NCI-H1092 (cell line): ENCODE measurements around the gene SLC30A10.
"Not testable (repeated sequence)": the region's sequence is repeated elsewhere in the genome, so short reads cannot be mapped to it uniquely, and the experiment has no call there.

Experiments used
- DNase-seq: peaks from one replicate; lab custom pipeline; 2025; lab: John Stamatoyannopoulos, UW

SLC30A10 gene

DNA sequence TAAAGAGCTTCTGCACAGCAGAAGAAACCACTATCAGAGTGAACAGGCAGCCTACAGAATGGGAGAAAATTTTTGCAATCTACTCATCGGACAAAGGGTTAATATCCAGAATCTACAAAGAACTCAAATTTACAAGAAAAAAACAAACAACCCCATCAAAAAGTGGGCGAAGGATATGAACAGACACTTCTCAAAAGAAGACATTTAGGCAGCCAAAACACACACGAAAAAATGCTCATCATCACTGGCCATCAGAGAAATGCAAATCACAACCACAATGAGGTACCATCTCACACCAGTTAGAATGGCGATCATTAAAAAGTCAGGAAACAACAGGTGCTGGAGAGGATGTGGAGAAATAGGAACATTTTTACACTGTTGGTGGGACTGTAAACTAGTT lies 36.5 kb downstream of the SLC30A10 start:
- not testable (repeated sequence) for DNase-seq

DNA sequence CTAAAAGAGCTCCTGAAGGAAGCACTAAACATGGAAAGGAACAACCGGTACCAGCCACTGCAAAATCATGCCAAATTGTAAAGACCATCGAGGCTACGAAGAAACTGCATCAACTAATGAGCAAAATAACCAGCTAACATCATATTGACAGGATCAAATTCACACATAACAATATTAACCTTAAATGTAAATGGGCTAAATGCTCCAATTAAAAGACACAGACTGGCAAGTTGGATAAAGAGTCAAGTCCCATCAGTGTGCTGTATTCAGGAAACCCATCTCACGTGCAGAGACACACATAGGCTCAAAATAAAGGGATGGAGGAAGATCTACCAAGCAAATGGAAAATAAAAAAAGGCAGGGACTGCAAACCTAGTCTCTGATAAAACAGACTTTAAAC lies 39.7 kb downstream of the SLC30A10 start:
- not testable (repeated sequence) for DNase-seq

DNA sequence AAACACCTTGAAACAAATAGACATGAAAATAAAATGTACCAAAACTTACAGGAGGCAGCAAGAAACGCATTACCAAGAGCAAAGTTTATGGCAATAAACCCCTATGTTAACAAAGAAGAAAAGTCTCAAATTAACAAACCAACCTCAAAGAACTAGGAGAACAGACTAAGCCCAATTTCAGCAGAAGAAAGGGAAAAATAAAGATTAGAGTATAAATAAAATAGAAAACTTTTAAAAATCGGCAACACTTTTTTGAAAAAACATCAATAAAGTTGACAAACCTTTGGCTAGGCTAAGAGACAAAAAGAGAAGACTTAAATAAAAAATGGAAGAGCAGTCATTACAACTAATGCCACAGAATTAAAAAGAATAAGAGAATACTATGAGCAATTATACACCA lies 42.7 kb downstream of the SLC30A10 start:
- DNase-seq: no peak

DNA sequence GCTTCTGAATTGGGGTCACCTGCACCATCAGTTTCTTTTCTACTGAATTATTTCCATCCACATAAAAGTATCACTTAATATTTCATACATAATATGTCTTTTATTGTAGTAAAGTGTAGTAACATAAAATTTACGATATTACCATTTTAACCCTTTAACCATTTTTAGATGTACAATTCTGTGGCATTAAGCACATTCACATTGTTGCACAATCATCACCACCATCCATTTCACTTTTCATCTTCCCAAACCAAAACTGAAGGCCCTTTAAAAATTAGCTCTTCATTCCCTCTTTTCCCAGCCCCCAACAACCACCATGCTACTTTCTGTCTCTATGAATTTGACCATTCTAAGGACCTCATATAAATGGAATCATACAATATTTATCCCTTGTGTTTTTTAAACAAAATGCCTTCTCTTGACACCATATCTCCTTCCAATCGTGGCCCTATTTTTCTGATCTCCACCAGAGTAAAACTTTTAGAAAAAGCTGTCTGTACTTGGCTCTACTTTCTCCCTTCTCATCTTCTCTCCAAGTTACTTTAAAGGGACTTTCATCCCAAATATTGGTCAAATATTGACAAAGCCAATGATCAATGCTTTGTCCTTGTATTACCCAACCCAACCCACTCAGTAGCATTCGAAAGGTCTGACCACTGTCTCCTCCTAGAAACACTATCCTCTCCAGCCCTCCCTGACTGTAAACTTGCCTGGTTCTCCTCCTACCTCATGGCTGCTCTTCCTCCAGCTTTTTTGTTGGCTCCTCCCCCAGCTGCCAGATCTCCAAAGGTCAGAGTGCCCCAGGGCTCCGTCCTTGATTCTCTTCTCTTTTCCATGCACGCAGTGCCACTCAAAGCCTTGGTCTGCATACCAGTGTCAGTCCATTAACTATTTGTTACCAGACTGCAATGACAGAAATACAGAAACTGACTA lies 44.7 kb downstream of the SLC30A10 start:
- no peak for DNase-seq

DNA sequence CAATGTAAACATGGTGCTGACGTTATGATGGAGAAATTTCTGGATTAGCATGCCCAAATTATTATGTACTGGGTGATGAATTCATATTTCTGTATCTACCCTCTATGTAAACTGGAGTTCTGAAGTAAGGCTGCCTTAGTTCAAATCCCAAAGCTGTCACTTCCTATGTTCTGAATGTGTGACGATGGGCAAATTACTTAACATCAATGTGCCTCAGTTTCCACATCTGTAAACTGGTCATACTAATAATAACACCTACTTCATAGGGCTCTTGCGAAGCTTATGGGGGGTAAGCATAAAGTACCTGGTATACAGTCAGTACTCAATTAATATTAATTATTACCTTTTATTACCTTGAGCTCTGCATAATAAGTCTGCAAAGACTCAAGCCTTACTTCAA lies 45.6 kb downstream of the SLC30A10 start:
- DNase-seq: no peak

DNA sequence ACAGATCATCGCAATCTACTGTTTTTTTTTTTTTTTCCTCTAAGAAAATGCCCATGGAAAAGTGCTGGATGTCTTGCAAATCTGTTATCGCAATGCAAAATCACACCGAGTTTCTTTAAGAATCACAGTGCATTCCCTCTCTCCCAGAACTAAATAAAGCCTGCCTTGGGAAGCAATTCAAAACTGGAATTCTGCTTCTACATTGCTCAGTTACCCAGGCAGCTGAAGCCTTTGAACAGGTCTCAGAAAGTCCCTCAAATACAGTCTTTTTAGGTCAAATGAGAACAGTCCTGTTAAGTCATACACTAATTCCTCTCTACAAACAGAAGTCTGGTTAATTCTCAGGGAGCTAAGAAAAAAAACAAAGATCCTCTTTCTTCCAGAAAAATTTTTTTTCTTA lies 46.3 kb downstream of the SLC30A10 start:
- DNase-seq: no peak

DNA sequence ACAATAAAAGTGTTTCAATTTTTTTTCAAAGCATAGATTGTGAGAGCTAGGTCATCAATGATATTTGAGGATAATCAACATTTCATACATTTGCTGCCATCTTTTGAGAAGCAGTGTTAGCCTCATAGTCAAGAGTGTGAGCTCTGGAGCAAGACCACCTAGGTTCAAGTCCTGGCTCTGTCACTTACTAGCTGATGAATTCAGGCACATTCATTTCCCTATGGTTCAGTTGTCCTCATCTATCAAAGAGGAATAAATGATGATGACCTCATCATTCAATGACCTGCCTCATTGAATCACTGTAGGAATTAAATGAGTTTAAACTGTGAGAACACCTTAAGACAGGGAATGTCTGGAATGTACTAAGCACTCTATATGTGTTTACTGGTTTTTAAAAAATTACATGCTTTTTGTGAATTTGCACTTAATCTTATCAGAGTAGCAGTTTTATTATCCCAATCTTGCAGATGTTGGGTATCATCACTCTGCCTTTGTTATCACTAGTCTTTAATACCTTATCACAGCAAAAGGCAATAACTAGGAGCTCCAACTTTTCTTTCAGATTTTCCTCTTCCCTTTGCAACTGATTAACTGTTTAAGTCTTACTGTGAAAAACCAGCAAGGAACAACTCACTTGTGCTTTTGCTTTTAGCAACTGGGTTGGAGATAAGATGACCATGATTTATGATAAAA lies 47.4 kb downstream of the SLC30A10 start:
- no peak for DNase-seq

DNA sequence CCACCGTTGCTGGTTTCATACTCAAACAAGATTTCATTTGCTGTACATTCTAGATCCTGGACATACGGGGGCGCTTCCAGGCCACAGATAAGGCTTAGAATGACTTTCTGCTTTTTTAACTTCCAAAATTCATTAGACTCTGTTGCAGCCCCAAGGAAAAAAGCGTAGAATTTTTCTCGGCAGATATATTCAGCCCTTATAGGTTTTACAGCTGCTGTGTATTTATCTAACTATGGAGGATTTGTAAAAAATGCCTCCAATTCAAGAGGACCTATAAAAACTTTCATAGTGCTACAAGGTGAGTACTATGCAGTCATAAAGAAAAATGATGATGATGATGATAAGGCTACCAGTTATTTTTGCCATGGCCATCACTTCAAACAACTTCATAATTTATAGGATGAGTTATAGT lies 51.6 kb downstream of the SLC30A10 start:
- no peak for DNase-seq

DNA sequence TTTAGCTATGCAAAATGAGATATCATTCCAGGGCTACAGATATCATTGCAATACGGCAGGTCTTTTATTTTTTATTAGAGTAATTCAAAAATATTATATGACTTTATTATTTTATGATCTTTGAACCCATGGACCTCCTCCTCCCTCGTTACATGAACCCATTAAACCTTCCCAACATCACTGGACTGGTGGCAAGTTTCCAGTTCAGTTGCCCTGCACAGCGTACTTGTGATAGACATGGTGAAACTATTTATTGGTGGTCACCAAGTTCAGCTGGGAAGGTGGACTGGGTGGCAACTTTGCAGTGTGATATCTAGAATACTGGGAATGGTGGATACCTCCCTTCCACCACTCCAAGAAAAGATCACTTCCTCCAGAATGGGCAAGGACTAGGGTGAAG lies 52.5 kb downstream of the SLC30A10 start:
- DNase-seq: no peak

DNA sequence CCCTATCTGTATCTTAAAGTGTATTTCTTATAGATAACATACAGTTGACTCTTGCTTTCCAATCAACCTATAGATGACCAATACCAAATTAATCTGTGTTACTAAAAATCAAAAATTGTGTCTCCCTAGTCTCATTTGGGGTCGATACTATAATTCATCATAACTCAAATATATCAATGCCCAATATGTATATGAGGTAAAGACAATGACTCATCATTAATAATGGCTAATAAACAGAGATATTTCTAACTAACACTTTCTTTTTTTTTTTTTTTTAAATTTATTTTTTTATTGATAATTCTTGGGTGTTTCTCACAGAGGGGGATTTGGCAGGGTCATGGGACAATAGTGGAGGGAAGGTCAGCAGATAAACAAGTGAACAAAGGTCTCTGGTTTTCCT lies 55.8 kb downstream of the SLC30A10 start:
- DNase-seq: not testable (repeated sequence)

DNA sequence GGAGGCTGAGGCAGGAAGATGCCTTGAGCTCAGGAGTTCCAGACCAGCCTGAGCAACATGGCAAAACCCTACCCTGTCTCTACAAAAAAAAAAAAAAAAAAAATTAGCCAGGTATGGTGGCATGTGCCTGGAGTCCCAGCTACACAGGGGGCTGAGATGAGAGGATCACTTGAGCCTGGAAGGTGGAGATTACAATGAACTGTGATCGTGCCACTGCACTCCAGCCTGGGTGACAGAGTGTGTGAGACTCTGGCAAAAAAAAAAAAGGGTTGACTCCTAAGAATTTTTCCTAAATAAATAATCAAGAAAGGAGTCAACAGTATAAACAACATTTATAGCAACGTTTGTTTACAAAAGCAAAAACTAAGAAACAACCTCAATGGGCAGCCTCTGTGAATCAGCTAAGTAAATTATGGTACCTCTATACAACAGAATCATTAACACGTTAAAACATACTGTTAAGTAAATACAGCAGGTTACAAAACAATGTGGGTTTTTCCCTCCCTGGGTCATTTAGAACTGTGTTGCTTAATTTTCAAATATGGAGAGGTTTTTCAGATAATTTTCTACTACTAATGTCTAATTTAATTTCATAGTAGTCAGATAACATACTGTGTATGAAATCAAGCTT lies 56.8 kb downstream of the SLC30A10 start:
- DNase-seq: no peak

DNA sequence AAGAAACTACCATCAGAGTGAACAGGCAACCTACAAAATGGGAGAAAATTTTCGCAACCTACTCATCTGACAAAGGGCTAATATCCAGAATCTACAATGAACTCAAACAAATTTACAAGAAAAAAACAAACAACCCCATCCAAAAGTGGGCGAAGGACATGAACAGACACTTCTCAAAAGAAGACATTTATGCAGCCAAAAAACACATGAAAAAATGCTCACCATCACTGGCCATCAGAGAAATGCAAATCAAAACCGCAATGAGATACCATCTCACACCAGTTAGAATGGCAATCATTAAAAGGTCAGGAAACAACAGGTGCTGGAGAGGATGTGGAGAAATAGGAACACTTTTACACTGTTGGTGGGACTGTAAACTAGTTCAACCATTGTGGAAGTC lies 59.7 kb downstream of the SLC30A10 start:
- not testable (repeated sequence) for DNase-seq
